ENCODE data around the gene KSR1. TPM values are rescaled to one million over a fixed set of nuclear protein-coding genes. Genes with fewer than 3 reads are reported as not detected.

Gene KSR1
- total and polyA plus RNA-seq, 2 of the 4 experiments (the other 2 are of a cell fraction): 12.5 to 21.9 TPM

DNA sequence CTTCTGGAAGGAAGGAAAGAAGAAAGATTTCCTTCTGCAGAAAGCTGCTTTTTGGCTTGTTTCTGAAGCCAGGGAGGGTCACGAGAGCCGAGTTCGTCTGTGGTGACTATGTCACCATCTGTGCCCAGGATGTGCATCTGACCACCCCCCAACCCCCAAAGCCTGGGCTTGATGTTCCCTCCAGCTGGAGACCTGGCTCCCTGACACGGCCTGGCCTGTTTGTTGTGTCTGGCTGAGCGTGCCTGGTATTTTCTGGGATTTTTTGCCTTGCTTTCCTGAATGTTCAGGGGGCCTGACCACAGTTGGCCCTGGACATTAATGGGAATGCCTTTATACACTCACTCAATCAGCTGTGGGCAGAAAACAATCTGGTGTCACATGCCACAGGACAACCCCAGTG, 213.6 kb downstream of the KSR1 start:
- no peak overlapping the region for H2BK5ac ChIP-seq (ENCODE audit: low read depth, low read length, poor library complexity, severe bottlenecking)
- in situ Hi-C loops (cut with MboI; ENCODE audit: low sequenced_read_pairs) (no loop called here), intact Hi-C loops (cut with micrococcal nuclease) (no loop called here), dilution Hi-C loops (cut with HindIII; ENCODE audit: low sequenced_read_pairs, unreplicated experiment) (no loop called here)
- no peak overlapping the region for H2BK15ac ChIP-seq (ENCODE audit: low read depth, low read length)
- H4K20me1 ChIP-seq (ENCODE audit: insufficient read depth, low read length): no peaks in the 10 kb centered on the region
- H3K36me3 ChIP-seq (ENCODE audit: control insufficient read depth, insufficient read depth, low read length): no peaks in the 10 kb centered on the region
- H3K4me2 ChIP-seq (ENCODE audit: low read depth, low read length): no peak overlapping the region
- no peak overlapping the region for H3K56ac ChIP-seq (ENCODE audit: extremely low read depth, insufficient read depth, low read length)
- no peak overlapping the region for H4K91ac ChIP-seq (ENCODE audit: insufficient read depth, low read depth, low read length)
- no peaks in the 10 kb centered on the region for H3K4me1 ChIP-seq (ENCODE audit: control insufficient read depth, insufficient read depth, low read length)
- H4K5ac ChIP-seq (ENCODE audit: low read depth, low read length): no peak overlapping the region
- H3K27ac ChIP-seq (ENCODE audit: insufficient read depth, low read length): no peak overlapping the region
- peaks cover 8% of the 10 kb centered on the region for H3K27me3 ChIP-seq (ENCODE audit: control insufficient read depth, insufficient read depth, low read length)
- no peak overlapping the region for H4K8ac ChIP-seq (ENCODE audit: low read depth in 2 of 2, low read length in 2 of 2)
- no peak overlapping the region for H3K4ac ChIP-seq (ENCODE audit: low read depth, low read length)
- no peak overlapping the region for H3K23ac ChIP-seq (ENCODE audit: low read depth, low read length)
- CTCF ChIA-PET: no interaction called here
- TF ChIP-seq RFX5 (IDR thresholded peaks at IDR 0.05; ENCODE audit: low read depth, low read length) (no peak), NFE2L2 (IDR thresholded peaks at IDR 0.05; ENCODE audit: low read depth, low read length) (no peak), SMC3 (IDR thresholded peaks at IDR 0.05; ENCODE audit: low read depth, low read length) (no peak), MAZ (IDR thresholded peaks at IDR 0.05; ENCODE audit: borderline replicate concordance, low read depth, low read length) (no peak), MAFK (IDR thresholded peaks at IDR 0.05; ENCODE audit: low read depth, low read length) (no peak), CHD1 (IDR thresholded peaks at IDR 0.05; ENCODE audit: low read depth, low read length) (no peak), BHLHE40 (IDR thresholded peaks at IDR 0.05; ENCODE audit: low read depth, low read length) (no peak), POLR2A (IDR thresholded peaks at IDR 0.05; ENCODE audit: low read depth, low read length) (no peak), MXI1 (IDR thresholded peaks at IDR 0.05; ENCODE audit: borderline replicate concordance, low read depth, low read length) (no peak), FOS (IDR thresholded peaks at IDR 0.05; ENCODE audit: low read depth, low read length) (no peak), RAD21 (IDR thresholded peaks at IDR 0.05; ENCODE audit: low read length) (no peak)
- TF ChIP-seq, protein P1, sequence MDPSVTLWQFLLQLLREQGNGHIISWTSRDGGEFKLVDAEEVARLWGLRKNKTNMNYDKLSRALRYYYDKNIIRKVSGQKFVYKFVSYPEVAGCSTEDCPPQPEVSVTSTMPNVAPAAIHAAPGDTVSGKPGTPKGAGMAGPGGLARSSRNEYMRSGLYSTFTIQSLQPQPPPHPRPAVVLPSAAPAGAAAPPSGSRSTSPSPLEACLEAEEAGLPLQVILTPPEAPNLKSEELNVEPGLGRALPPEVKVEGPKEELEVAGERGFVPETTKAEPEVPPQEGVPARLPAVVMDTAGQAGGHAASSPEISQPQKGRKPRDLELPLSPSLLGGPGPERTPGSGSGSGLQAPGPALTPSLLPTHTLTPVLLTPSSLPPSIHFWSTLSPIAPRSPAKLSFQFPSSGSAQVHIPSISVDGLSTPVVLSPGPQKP (IDR thresholded peaks at IDR 0.05; ENCODE audit: borderline replicate concordance, low read depth, low read length): no peak
- TF ChIP-seq, protein P2, sequence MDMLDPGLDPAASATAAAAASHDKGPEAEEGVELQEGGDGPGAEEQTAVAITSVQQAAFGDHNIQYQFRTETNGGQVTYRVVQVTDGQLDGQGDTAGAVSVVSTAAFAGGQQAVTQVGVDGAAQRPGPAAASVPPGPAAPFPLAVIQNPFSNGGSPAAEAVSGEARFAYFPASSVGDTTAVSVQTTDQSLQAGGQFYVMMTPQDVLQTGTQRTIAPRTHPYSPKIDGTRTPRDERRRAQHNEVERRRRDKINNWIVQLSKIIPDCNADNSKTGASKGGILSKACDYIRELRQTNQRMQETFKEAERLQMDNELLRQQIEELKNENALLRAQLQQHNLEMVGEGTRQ (IDR thresholded peaks at IDR 0.05; ENCODE audit: low read depth, low read length): no peak
- TF ChIP-seq, protein P3, sequence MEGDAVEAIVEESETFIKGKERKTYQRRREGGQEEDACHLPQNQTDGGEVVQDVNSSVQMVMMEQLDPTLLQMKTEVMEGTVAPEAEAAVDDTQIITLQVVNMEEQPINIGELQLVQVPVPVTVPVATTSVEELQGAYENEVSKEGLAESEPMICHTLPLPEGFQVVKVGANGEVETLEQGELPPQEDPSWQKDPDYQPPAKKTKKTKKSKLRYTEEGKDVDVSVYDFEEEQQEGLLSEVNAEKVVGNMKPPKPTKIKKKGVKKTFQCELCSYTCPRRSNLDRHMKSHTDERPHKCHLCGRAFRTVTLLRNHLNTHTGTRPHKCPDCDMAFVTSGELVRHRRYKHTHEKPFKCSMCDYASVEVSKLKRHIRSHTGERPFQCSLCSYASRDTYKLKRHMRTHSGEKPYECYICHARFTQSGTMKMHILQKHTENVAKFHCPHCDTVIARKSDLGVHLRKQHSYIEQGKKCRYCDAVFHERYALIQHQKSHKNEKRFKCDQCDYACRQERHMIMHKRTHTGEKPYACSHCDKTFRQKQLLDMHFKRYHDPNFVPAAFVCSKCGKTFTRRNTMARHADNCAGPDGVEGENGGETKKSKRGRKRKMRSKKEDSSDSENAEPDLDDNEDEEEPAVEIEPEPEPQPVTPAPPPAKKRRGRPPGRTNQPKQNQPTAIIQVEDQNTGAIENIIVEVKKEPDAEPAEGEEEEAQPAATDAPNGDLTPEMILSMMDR (conservative IDR thresholded peaks at IDR 0.05; ENCODE audit: low read depth, low read length): no peak
- no CpG with 5 or more reads among the region's 5 CpGs for WGBS, 2 experiments (ENCODE audit: extremely low coverage in 2 of 2, insufficient read length in 1 of 2)
- H2AK5ac ChIP-seq (ENCODE audit: low read depth, low read length): no peak overlapping the region
- DNase-seq (no peak), ATAC-seq (ENCODE audit: low read depth) (no peak)
- no peaks in the 10 kb centered on the region for H3K79me1 ChIP-seq (ENCODE audit: low read depth in 1 of 2, low read length in 2 of 2)
- H2BK120ac ChIP-seq (ENCODE audit: low read depth, low read length): no peak overlapping the region
- no peak overlapping the region for H3K18ac ChIP-seq (ENCODE audit: low read depth, low read length)
- no TSS peak for BruUV-seq (replicated peaks)
- no peak overlapping the region for H3K9ac ChIP-seq (ENCODE audit: low read depth, low read length)
- H2AK9ac ChIP-seq (replicated peaks; ENCODE audit: low read depth, low read length, poor library complexity): no peak overlapping the region
- H2BK20ac ChIP-seq (ENCODE audit: low read depth, low read length): no peak overlapping the region
- H3K14ac ChIP-seq (replicated peaks; ENCODE audit: low read depth, low read length): no peak overlapping the region
- no peak overlapping the region for H2AFZ ChIP-seq (replicated peaks; ENCODE audit: low read length, poor library complexity)
- POLR2A ChIA-PET (ENCODE audit: unreplicated experiment): no interaction called here
- no peaks in the 10 kb centered on the region for H3K9me1 ChIP-seq (ENCODE audit: insufficient read depth, low read length)
- no peak overlapping the region for H3K4me3 ChIP-seq (ENCODE audit: insufficient read depth, low read depth, low read length)
- no peaks in the 10 kb centered on the region for H3K9me3 ChIP-seq (ENCODE audit: control insufficient read depth, insufficient read depth, low read length)
